AG09319 (cell line): ENCODE data around the gene RFC4.
"Not testable (repeated sequence)": the region's sequence is repeated elsewhere in the genome, so short reads cannot be mapped to it uniquely, and the experiment has no call there.

ENCODE experiments used
- DNase-seq: peaks from one replicate; pipeline ENCODE4 v3.0.0-alpha.2; 2010; ENCODE audit warnings: low read depth; ENCODE audit errors: extremely low read depth
- TF ChIP-seq, protein P1 (sequence below): IDR thresholded peaks from 2 replicates; pipeline ENCODE4 v1.5.1; 2011; ENCODE audit warnings: low read depth, mild to moderate bottlenecking, inconsistent platforms, low read length, moderate library complexity

RFC4 gene

DNA sequence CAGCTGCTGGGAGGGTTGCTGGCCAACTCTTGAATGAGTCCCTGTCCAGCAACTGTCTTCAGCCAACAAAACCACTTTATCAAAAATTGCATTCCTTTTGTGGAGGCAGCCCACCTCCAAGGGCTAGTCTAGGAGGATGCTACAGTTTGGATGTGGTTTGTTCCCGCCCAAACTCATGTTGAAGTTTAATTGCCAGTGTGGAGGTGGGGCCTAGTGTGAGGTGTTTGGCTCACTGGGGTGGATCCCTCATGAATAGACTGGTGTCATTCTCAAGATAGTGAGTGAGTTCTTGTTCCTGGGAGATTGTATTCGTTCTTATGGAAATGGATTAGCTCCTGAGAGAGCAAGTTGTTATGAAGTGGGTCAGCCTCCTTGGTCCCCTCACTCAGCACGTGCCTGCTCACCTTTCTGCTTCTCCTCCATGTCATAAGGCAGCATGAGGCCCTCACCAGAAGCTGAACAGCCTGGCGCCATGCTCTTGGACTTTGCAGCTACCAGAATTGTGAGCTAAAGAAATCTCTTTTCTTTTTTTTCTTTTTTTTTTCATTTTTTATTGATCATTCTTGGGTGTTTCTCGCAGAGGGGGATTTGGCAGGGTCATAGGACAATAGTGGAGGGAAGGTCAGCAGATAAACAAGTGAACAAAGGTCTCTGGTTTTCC is 4.2 kb upstream of the RFC4 start:
- no peak for DNase-seq
- TF ChIP-seq, protein P1, sequence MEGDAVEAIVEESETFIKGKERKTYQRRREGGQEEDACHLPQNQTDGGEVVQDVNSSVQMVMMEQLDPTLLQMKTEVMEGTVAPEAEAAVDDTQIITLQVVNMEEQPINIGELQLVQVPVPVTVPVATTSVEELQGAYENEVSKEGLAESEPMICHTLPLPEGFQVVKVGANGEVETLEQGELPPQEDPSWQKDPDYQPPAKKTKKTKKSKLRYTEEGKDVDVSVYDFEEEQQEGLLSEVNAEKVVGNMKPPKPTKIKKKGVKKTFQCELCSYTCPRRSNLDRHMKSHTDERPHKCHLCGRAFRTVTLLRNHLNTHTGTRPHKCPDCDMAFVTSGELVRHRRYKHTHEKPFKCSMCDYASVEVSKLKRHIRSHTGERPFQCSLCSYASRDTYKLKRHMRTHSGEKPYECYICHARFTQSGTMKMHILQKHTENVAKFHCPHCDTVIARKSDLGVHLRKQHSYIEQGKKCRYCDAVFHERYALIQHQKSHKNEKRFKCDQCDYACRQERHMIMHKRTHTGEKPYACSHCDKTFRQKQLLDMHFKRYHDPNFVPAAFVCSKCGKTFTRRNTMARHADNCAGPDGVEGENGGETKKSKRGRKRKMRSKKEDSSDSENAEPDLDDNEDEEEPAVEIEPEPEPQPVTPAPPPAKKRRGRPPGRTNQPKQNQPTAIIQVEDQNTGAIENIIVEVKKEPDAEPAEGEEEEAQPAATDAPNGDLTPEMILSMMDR = no peak

DNA sequence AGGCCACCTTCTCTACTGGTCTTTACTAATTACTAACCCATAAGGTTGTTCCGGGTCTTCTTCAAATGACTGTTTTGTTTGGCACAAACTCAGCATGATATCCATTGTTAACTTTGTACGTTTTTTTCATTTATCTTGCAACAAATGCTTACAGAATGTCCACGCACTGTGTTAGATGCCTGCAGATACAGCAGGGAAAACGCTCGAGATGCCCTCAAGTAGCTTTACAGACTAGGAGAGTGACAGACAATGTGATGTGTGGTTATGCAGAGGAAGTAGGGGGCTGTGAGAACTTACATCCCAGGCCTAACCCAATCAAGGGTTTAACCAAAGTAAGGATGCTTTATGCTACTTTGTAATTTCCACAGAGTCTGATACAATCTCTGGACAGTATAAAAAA is 949 bp upstream of the RFC4 start:
- no peak for DNase-seq

DNA sequence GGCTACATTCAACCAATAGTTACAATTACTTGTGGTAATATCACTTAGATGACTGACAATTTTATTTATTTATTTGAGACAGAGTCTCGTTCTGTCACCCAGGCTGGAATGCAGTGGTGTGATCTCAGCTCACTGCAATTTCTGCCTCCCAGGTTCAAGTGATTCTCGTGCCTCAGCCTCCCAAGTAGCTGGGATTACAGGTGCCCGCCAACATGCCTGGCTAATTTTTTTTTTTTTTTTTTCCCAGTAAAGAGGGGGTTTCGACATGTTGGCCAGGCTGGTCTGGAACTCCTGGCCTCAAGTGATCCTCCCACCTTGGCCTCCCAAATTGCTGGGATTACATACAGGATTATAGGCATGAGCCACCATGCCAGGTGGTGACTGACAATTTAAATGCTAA is 2.8 kb downstream of the RFC4 start:
- DNase-seq = not testable (repeated sequence)

More for the DNA sequence above, 949 bp upstream of the RFC4 start:
- TF ChIP-seq, protein P1 = no peak

DNA sequence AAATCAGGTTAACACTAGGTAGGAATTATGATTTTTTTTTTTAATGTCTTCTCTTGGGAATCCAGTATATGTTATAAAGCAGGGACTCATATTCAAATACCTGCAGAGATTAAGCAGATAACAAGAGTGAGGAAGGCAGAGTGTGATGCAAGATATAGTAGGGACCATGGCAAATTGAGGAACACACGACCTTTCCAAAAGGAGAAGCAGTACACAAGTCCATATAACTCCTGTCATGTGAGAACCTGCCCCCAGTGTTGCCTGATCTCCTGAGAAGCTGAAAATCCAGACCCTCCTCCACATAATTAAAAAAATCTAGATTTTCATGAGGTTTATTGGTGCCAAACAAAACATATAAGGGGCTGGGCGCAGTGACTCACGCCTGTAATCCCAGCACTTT is 3.6 kb downstream of the RFC4 start:
- no peak for DNase-seq
- TF ChIP-seq, protein P1 = no peak

DNA sequence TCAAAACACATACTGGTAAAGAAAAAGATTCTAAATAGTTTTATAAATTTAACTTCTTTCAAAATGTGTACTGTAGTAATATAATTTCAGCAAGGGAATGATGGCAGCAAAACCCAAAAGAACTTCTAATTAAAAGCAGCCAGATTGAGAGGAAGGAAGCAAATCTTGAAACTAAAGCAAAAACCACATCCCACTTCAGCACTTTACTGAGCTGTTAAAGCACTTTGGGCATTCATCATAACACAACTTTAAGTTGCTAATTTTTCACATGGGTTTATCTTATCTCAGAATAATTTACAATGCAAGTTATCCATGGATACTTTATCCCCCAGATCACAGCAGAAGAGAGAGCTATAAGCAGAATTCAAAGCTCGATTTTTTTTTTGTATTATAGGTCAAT is 6.0 kb downstream of the RFC4 start:
- TF ChIP-seq, protein P1 = no peak
- DNase-seq = no peak

DNA sequence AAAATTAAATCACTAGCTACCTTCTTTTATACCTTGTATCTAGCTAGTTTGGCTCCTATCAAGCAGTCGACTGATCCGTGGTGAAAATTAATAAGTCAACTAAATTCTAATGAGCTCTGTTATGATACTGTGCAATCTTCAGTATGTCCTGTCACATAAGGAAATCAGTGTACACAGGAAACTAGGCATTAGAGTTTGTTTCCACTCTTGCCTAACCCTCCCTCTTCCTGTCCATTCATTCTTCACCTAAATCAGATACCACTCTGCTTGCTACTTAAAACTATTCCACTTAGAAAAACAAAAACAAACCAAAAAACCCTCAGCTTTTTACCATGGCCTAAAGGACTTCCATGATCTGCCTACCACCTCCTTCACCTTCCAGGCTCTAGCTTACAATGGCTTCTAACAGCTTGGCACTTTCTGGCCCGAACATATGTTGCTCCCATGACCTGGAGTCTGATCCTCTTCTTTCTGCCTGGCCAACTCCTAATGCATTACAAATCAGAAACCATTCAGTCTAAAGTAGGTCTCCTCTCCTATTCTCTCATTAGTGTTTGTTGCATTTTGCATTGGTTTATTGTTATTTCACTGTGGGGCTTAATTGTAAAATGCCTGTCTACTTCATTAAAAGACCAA is 7.9 kb downstream of the RFC4 start:
- TF ChIP-seq, protein P1 = no peak
- DNase-seq = no peak

DNA sequence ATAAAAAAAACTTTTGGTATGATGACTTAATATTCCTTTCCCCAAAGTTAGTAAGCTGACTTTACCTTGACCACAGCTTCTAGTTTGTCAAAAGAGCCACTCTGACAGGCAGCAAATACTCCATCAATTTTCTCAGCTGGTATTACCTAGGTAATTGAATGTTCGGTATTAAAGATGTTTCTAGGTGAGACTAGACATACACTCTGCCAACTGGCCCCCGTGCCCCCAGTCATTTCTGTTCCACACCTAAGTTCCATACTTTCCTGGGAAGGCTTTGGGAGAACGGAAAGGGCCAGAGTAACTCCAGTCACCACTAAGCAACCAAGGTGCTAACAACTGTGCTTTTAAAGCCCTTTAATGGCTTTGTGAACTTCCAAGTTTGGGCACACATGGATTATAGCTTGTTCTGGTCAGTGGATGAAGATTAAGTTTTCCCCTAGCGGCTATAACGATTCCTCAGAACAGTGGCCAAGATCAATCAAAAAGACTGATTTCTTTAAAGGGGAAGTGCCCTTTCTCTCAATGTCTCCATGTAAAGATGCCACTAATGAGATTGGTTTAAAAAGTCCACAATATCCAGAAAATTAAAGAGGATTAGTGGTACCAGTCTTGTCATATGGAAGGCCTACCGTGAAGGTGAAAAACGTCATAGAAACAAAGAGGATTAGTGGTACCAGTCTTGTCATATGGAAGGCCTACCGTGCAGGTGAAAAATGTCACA is 15.9 kb downstream of the RFC4 start:
- DNase-seq = no peak
- TF ChIP-seq, protein P1 = no peak
